HCT116 (cell line): ENCODE results near the gene CFAP97. TPM values are rescaled to one million over a fixed set of nuclear protein-coding genes. Genes with fewer than 3 reads are reported as not detected.

Source experiments
- ATAC-seq: fragments of 200-7000 bp; cut with Tn5 transposase; 2 replicates; pipeline ENCODE4 v1.9.1; 2020; ENCODE audit warnings: mild to moderate bottlenecking, moderate library complexity
- BruUV-seq: library from RNA; stranded (reverse); fragments of 400-500 nt; replicated peaks from 2 replicates; lab custom pipeline; 2021; lab: Mats Ljungman, UMichigan
- CTCF ChIA-PET: fragments of 300-600 bp; sonication (Branson Sonifier 250); formaldehyde crosslinking; loops from one replicate; lab custom pipeline; 2021; ENCODE audit warnings: antibody characterized with exemption; lab: Charles Lee
- POLR2A ChIA-PET: fragments of 300-600, 350-600 bp; sonication (Branson Sonifier 250); formaldehyde crosslinking; loops from one replicate; lab custom pipeline; 2021; ENCODE audit warnings: antibody characterized with exemption; lab: Charles Lee
- RAD21 ChIA-PET, 2 experiments: fragments of 300-600 bp; sonication (Branson Sonifier 250); formaldehyde crosslinking; loops; one replicate each; lab custom pipeline; 2023; ENCODE audit warnings: low total read pairs in 2 of 2; ENCODE audit not compliant: uncharacterized antibody in 2 of 2, unreplicated experiment in 2 of 2, low non-redundant PET in 1 of 2; lab: Charles Lee
- DNase-seq: peaks from one replicate; pipeline ENCODE4 v3.0.0-alpha.2; 2010; ENCODE audit warnings: low read depth, low spot score
- H2AFZ ChIP-seq: fragments of 200-600 bp; shearing (Covaris generic), sonication (generic); 2 replicates; pipeline ENCODE4 v1.6.1; 2017; ENCODE audit warnings: low read depth, mixed run types, mixed read lengths, antibody characterized with exemption, low read length; ENCODE audit not compliant: poor library complexity, severe bottlenecking
- H3K27ac ChIP-seq: 2 replicates; pipeline ENCODE4 v1.5.1; 2012; ENCODE audit warnings: low read depth, low read length
- H3K27me3 ChIP-seq: fragments of 200-600 bp; sonication (generic); 2 replicates; pipeline ENCODE4 v1.6.1; 2016; ENCODE audit warnings: mixed run types, low read length, mixed read lengths; ENCODE audit not compliant: insufficient read depth
- H3K36me3 ChIP-seq, 2 experiments: fragments of 200-500 bp in 1 of 2; fragments of 200-600 bp in 1 of 2; sonication (Bioruptor generic) in 1 of 2; sonication (generic) in 1 of 2; 2 replicates each; pipeline versions ENCODE4 v1.5.1 to v1.6.1; 2014 to 2016; ENCODE audit warnings: low read length in 2 of 2, inconsistent platforms in 1 of 2, mixed read lengths in 1 of 2, mixed run types in 1 of 2; ENCODE audit not compliant: insufficient read depth in 2 of 2, control insufficient read depth in 1 of 2
- H3K4me1 ChIP-seq, 2 experiments: fragments of 200-600 bp in 1 of 2; sonication (generic) in 1 of 2; 2 replicates each; pipeline versions ENCODE4 v1.5.1 to v1.6.1; 2012 to 2017; ENCODE audit warnings: low read length in 2 of 2, inconsistent platforms in 1 of 2, mild to moderate bottlenecking in 1 of 2, mixed read lengths in 1 of 2, mixed run types in 1 of 2, moderate library complexity in 1 of 2; ENCODE audit not compliant: insufficient read depth in 2 of 2, control insufficient read depth in 1 of 2
- H3K4me2 ChIP-seq: fragments of 200-600 bp; sonication (generic); 2 replicates; pipeline ENCODE4 v1.6.1; 2017; ENCODE audit warnings: mixed run types, low read length, mixed read lengths
- H3K4me3 ChIP-seq, 2 experiments: fragments of 200-600 bp in 1 of 2; sonication (generic) in 1 of 2; replicated peaks in 1 of 2; 2 replicates each; pipeline ENCODE4 v1.5.1; 2011 to 2016; ENCODE audit warnings: low read length in 2 of 2, control low read depth in 1 of 2, low read depth in 1 of 2, mild to moderate bottlenecking in 1 of 2, mixed read lengths in 1 of 2, mixed run types in 1 of 2
- H3K79me2 ChIP-seq: fragments of 200-600 bp; sonication (generic); 2 replicates; pipeline ENCODE4 v1.6.1; 2017; ENCODE audit warnings: mild to moderate bottlenecking, mixed run types, low read length, moderate library complexity, mixed read lengths; ENCODE audit not compliant: insufficient read depth
- H3K9ac ChIP-seq: fragments of 200-600 bp; sonication (generic); 2 replicates; pipeline ENCODE4 v1.6.1; 2016; ENCODE audit warnings: low read length, mixed read lengths
- H3K9me2 ChIP-seq: fragments of 200-600 bp; sonication (generic), shearing (Covaris generic); 2 replicates; pipeline ENCODE4 v1.6.1; 2017; ENCODE audit warnings: mixed run types, mild to moderate bottlenecking, moderate library complexity; ENCODE audit not compliant: insufficient read depth
- H3K9me3 ChIP-seq, 2 experiments: fragments of 200-500 bp in 1 of 2; fragments of 200-600 bp in 1 of 2; sonication (Bioruptor generic) in 1 of 2; sonication (generic) in 1 of 2; 2 replicates each; pipeline ENCODE4 v1.6.1; 2014 to 2017; ENCODE audit warnings: low read length in 2 of 2, mixed read lengths in 2 of 2, inconsistent platforms in 1 of 2, low read depth in 1 of 2, mild to moderate bottlenecking in 1 of 2, mixed run types in 1 of 2, moderate library complexity in 1 of 2; ENCODE audit not compliant: control insufficient read depth in 1 of 2, insufficient read depth in 1 of 2
- H4K20me1 ChIP-seq: fragments of 200-600 bp; sonication (generic), shearing (Covaris generic); 2 replicates; pipeline ENCODE4 v1.6.1; 2017; ENCODE audit warnings: mixed run types, mild to moderate bottlenecking, moderate library complexity; ENCODE audit not compliant: insufficient read depth
- ATF3 ChIP-seq: IDR thresholded peaks from 2 replicates; pipeline ENCODE4 v1.6.1; 2012
- CBX3 ChIP-seq: IDR thresholded peaks from 2 replicates; pipeline ENCODE4 v1.6.1; 2012; ENCODE audit warnings: low read depth
- CEBPB ChIP-seq: IDR thresholded peaks from 2 replicates; pipeline ENCODE4 v1.6.1; 2012; ENCODE audit warnings: low read depth
- EGR1 ChIP-seq: IDR thresholded peaks from 2 replicates; pipeline ENCODE4 v1.6.1; 2012; ENCODE audit warnings: low read depth
- ELF1 ChIP-seq: IDR thresholded peaks from 2 replicates; pipeline ENCODE4 v1.6.1; 2012; ENCODE audit warnings: low read depth, borderline replicate concordance
- EZH2phosphoT487 ChIP-seq: fragments of 200-600 bp; IDR thresholded peaks from 2 replicates; pipeline ENCODE4 v1.6.1; 2018; ENCODE audit warnings: antibody characterized with exemption, borderline replicate concordance
- JUND ChIP-seq: IDR thresholded peaks from 2 replicates; pipeline ENCODE4 v1.6.1; 2012
- POLR2A ChIP-seq: IDR thresholded peaks from 2 replicates; pipeline ENCODE4 v1.7.0; 2011; ENCODE audit warnings: borderline replicate concordance; ENCODE audit not compliant: insufficient read depth, insufficient read length; ENCODE audit errors: extremely low read depth
- POLR2AphosphoS5 ChIP-seq: IDR thresholded peaks from 2 replicates; pipeline ENCODE4 v1.6.1; 2011; ENCODE audit warnings: mild to moderate bottlenecking, low read depth, low read length, moderate library complexity
- RAD21 ChIP-seq: IDR thresholded peaks from 2 replicates; pipeline ENCODE4 v1.6.1; 2012; ENCODE audit warnings: low read depth, mild to moderate bottlenecking
- REST ChIP-seq: IDR thresholded peaks from 2 replicates; pipeline ENCODE4 v1.6.1; 2012; ENCODE audit warnings: low read depth
- SIN3A ChIP-seq: IDR thresholded peaks from 2 replicates; pipeline ENCODE4 v1.6.1; 2012; ENCODE audit warnings: low read depth
- SP1 ChIP-seq: IDR thresholded peaks from 2 replicates; pipeline ENCODE4 v1.6.1; 2012; ENCODE audit warnings: low read depth
- SRF ChIP-seq: IDR thresholded peaks from 2 replicates; pipeline ENCODE4 v1.6.1; 2012; ENCODE audit warnings: low read depth
- YY1 ChIP-seq: IDR thresholded peaks from 2 replicates; pipeline ENCODE4 v1.6.1; 2011; ENCODE audit warnings: low read length, low read depth, moderate library complexity, mild to moderate bottlenecking; ENCODE audit not compliant: insufficient replicate concordance; ENCODE audit errors: extremely low read depth
- ZBTB33 ChIP-seq: IDR thresholded peaks from 2 replicates; pipeline ENCODE4 v1.6.1; 2011; ENCODE audit warnings: mild to moderate bottlenecking, low read length, moderate library complexity; ENCODE audit not compliant: insufficient replicate concordance; ENCODE audit errors: extremely low read depth
- ZFX ChIP-seq: fragments of 450-650 bp; IDR thresholded peaks from 2 replicates; pipeline ENCODE4 v1.6.1; 2017
- ZNF274 ChIP-seq: fragments of 200-500 bp; sonication (Bioruptor generic); IDR thresholded peaks from 2 replicates; pipeline ENCODE4 v1.6.1; 2014; ENCODE audit warnings: mild to moderate bottlenecking, low read depth, low read length, inconsistent platforms
- intact Hi-C: fragments of 100-400 bp; cut with micrococcal nuclease; formaldehyde crosslinking; loops from 2 replicates; pipeline ENCODE4 v1.10.0; 2022
- total RNA-seq: library from RNA; stranded (reverse); gene quantifications from one replicate; pipeline ENCODE4 v1.2.1, GENCODE V29; 2021; ENCODE audit not compliant: unreplicated experiment
- TF ChIP-seq, protein P1 (sequence below), 3 experiments: fragments of 200-600 bp in 1 of 3; sonication (generic) in 1 of 3; IDR thresholded peaks in 2 of 3; conservative IDR thresholded peaks in 1 of 3; 2 replicates each; pipeline ENCODE4 v1.5.1; 2012 to 2017; ENCODE audit warnings: low read depth in 2 of 3, low read length in 2 of 3, antibody characterized with exemption in 1 of 3, borderline replicate concordance in 1 of 3, control low read depth in 1 of 3, mild to moderate bottlenecking in 1 of 3, mixed read lengths in 1 of 3, mixed run types in 1 of 3, moderate library complexity in 1 of 3; ENCODE audit not compliant: insufficient read depth in 1 of 3

CFAP97 gene
- total RNA-seq, 1 experiment from 2014 or later: 57.7 TPM

- H3K4me2 ChIP-seq: no peak overlapping the region
- ATAC-seq (no peak), DNase-seq (no peak)
- CTCF ChIA-PET: no interaction called here
- H4K20me1 ChIP-seq: no peaks in the 10 kb centered on the region
- H3K9ac ChIP-seq: no peak overlapping the region
- intact Hi-C loops: no loop called here
- no peaks in the 10 kb centered on the region for H3K36me3 ChIP-seq
- H3K9me3 ChIP-seq: peaks cover 0 to 3% of the 10 kb centered on the region in 2 experiments; a peak in 2 of 4 replicates
- no peaks in the 10 kb centered on the region for H3K27me3 ChIP-seq
- no peaks in the 10 kb centered on the region for H3K9me2 ChIP-seq
- H3K27ac ChIP-seq: no peak overlapping the region
- no peak overlapping the region for H3K4me3 ChIP-seq
- H3K4me1 ChIP-seq: peaks cover 0 to 5% of the 10 kb centered on the region in 2 experiments; a peak in 1 of 4 replicates
- RAD21 ChIA-PET: no interaction called here
- BruUV-seq: no TSS peak
- H2AFZ ChIP-seq: no peak overlapping the region
- H3K79me2 ChIP-seq: peaks cover 25% of the 10 kb centered on the region
- no peak for TF ChIP-seq YY1
- TF ChIP-seq SP1: no peak
- TF ChIP-seq RAD21: no peak
- no peak for TF ChIP-seq EZH2phosphoT487
- no peak for TF ChIP-seq ZFX
- TF ChIP-seq SIN3A: no peak
- no peak for TF ChIP-seq CEBPB
- TF ChIP-seq ELF1: no peak
- no peak for TF ChIP-seq JUND
- TF ChIP-seq ZBTB33: no peak
- no peak for TF ChIP-seq EGR1
- no peak for TF ChIP-seq REST
- TF ChIP-seq, protein P1, sequence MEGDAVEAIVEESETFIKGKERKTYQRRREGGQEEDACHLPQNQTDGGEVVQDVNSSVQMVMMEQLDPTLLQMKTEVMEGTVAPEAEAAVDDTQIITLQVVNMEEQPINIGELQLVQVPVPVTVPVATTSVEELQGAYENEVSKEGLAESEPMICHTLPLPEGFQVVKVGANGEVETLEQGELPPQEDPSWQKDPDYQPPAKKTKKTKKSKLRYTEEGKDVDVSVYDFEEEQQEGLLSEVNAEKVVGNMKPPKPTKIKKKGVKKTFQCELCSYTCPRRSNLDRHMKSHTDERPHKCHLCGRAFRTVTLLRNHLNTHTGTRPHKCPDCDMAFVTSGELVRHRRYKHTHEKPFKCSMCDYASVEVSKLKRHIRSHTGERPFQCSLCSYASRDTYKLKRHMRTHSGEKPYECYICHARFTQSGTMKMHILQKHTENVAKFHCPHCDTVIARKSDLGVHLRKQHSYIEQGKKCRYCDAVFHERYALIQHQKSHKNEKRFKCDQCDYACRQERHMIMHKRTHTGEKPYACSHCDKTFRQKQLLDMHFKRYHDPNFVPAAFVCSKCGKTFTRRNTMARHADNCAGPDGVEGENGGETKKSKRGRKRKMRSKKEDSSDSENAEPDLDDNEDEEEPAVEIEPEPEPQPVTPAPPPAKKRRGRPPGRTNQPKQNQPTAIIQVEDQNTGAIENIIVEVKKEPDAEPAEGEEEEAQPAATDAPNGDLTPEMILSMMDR (IDR thresholded peaks at IDR 0.05 in 2 of 3, conservative IDR thresholded peaks at IDR 0.05 in 1 of 3; ENCODE audit: borderline replicate concordance in 1 of 3, insufficient read depth in 1 of 3, low read depth in 2 of 3, low read length in 2 of 3): no peak
- no peak for TF ChIP-seq SRF
- TF ChIP-seq ATF3: no peak
- TF ChIP-seq ZNF274: no peak
- TF ChIP-seq POLR2AphosphoS5: no peak
- TF ChIP-seq POLR2A: no peak
- no peak for TF ChIP-seq CBX3
- POLR2A ChIA-PET: no interaction called here
Measured at GRCh38 chr4:185237175-185237574, 33.4 kb upstream of the CFAP97 start.
